Measurements from ENCODE around the gene MMP3.

MMP3 gene

GRCh38 chr11:102810950-102811660 lies 32.3 kb downstream of the MMP3 start:
- ChIA-PET CTCF (interaction anchor here (0.7 to 1.3 kb wide), 2 partner anchors 40 to 131 kb away, joined by 3 to 5 read pairs; no protein-coding TSS in a partner anchor), POLR2A (ENCODE audit: low non-redundant PET) (no interaction called here)
- DNase-seq (ENCODE audit: low spot score) = no peak
- H3K27ac ChIP-seq = no peak overlapping the region
- peak; percentile 58 for TF ChIP-seq CTCF (conservative IDR thresholded peaks at IDR 0.05; ENCODE audit: low read depth)

- DNase-seq (ENCODE audit: low spot score) = no peak
- TF ChIP-seq CTCF (conservative IDR thresholded peaks at IDR 0.05; ENCODE audit: low read depth) = no peak
- ChIA-PET POLR2A (ENCODE audit: low non-redundant PET) (no interaction called here), CTCF (interaction anchor here (1.1 to 1.3 kb wide), 2 partner anchors 105 to 132 kb away, joined by 4 to 5 read pairs; no protein-coding TSS in a partner anchor)
- H3K27ac ChIP-seq = no peak overlapping the region
These were observed 33.4 kb downstream of the MMP3 start for GRCh38 chr11:102809971-102810370.

DNA sequence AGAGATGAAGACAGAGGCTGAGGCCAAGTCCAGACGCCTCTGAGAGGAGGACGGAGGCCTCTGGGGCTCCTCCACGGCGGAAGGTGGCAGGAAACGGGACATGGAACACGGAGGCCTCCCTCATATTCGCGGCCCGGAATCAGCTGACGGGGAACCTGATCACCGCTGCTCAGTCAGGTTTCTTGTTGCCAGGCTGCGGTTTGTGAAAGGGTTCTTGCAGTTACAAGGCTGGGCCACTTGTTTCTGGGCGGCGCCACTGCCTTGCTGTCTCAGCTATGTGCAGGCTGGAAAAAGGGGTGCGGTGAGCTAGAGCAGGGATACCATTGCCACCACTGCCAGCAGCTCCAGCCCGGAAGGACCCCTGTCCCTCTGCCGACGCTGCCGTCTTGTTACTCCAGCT lies 35.5 kb downstream of the MMP3 start:
- ChIA-PET CTCF (interaction anchor here (0.6 to 1.2 kb wide), 3 partner anchors 106 to 138 kb away, joined by 3 to 4 read pairs (median 3); no protein-coding TSS in a partner anchor), POLR2A (ENCODE audit: low non-redundant PET) (no interaction called here)
- no peak for TF ChIP-seq CTCF (conservative IDR thresholded peaks at IDR 0.05; ENCODE audit: low read depth)
- DNase-seq (ENCODE audit: low spot score) = no peak
- no peak overlapping the region for H3K27ac ChIP-seq

- ChIA-PET CTCF (interaction anchor here (0.6 to 1.2 kb wide), 2 partner anchors 26 to 136 kb away, joined by 3 to 4 read pairs; partner anchors contain the start of gene MMP10), POLR2A (ENCODE audit: low non-redundant PET) (no interaction called here)
- H3K27ac ChIP-seq = no peak overlapping the region
- TF ChIP-seq CTCF (conservative IDR thresholded peaks at IDR 0.05; ENCODE audit: low read depth) = no peak
- DNase-seq (ENCODE audit: low spot score) = no peak
These were observed 37.1 kb downstream of the MMP3 start for GRCh38 chr11:102806296-102806695.

- CTCF ChIA-PET = interaction anchor here (0.7 to 0.8 kb wide), 2 partner anchors 7 to 139 kb away, joined by 3 to 5 read pairs; no protein-coding TSS in a partner anchor
- DNase-seq (ENCODE audit: low spot score) = no peak
- POLR2A ChIA-PET (ENCODE audit: low non-redundant PET) = interaction anchor here (0.6 kb wide), 1 partner anchor 259 kb away, joined by 3 read pairs; no protein-coding TSS in a partner anchor
- H3K27ac ChIP-seq = peak overlapping the region; percentile 66
- TF ChIP-seq CTCF (conservative IDR thresholded peaks at IDR 0.05; ENCODE audit: low read depth) = no peak
These were observed 41.1 kb downstream of the MMP3 start for GRCh38 chr11:102802341-102802740.

DNA sequence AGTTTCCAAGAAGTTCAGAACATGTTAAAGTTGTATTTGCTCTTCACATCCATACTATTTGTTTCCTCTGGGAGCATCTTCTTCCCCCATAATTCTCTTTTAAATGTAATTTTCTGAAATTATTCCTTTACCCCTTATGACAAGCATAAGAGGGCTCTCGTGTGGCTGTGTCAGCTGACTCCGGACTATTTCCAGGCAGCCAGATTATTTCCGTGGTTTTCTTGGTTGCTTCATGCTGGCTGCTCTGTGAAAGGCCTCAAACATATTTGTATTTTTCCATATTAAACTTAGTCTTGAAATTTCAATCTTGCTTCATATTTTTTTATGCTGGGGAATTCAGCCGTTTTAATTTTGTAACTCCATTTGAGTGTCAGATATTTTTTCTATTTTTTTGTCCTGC lies 42.6 kb downstream of the MMP3 start:
- POLR2A ChIA-PET (ENCODE audit: low non-redundant PET) = no interaction called here
- TF ChIP-seq CTCF (conservative IDR thresholded peaks at IDR 0.05; ENCODE audit: low read depth) = no peak
- CTCF ChIA-PET = no interaction called here
- no peak overlapping the region for H3K27ac ChIP-seq
- DNase-seq (ENCODE audit: low spot score) = no peak
